Germinal center (tissue), 1 donor: ENCODE measurements around the gene POLE.
"Not testable (repeated sequence)": the region's sequence is repeated elsewhere in the genome, so short reads cannot be mapped to it uniquely, and the experiment has no call there.

ENCODE experiments used
- DNase-seq: peaks from one replicate; pipeline ENCODE4 v3.0.0; 2012; ENCODE audit warnings: mixed read lengths, low spot score

POLE gene

DNA sequence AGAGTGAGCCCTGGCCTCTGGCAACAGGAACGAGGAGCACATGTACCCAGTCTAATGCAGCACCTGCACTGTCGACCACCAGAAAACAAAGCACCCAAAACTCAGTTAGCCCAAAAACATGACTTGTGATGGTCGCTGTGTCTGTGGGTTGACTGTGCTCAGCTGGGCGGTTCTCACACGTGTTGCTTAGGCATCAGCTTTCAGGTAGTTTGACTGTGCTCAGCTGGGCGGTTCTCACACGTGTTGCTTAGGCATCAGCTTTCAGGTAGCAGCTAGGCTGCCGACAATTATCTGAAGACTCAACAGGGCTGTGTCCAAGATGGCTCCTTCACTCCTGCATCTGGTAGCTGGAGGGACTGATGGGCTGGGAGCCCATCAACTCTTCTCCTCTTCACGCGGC is 75.5 kb downstream of the POLE start:
- no peak for DNase-seq

DNA sequence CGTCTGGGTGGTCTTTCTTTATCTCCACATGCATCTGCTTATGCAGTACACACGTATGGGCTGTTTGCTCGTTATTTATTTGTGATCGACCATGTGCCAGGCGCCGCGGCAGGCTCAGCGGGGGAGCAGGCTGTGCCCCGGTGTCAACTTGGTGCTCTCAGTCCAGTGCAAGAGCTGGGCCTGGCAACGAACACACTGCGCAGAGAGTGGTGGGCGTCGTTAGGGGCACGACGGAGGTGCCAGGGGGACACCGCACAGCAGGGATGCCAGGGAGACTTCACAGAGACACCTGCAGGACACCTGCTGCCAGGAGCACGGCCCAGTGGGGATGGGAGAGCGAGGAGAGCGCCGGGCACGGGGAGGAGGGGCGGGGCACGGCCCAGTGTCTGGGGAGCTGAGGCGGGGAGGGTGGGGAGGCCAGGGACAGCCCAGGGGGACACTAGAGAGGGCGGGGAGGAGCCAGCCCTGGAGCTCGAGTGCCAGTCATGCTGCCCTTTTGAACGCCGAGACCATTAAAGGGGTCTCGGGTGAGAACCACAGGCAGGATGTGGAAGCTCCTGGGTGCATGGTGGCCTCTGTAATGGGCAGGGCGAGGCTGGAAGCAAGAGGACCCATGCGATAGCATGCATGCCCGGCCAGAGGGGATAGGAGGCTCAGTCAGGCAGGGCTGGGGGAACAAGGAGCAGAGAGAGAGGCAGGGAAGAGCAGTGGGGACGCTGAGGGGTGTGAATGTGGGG is 76.1 kb downstream of the POLE start:
- DNase-seq, result no peak

- DNase-seq, result no peak
These were observed 76.9 kb downstream of the POLE start, which contains the start of gene LRCOL1 for GRCh38 chr12:132610051-132610759. LRCOL1 (minus strand) TSS chr12:132610582; CDS start chr12:132606251, 4,331 bp downstream.

- DNase-seq, result no peak
These were observed 78.6 kb downstream of the POLE start for GRCh38 chr12:132608231-132609171.

- DNase-seq, result no peak
These were observed 80.2 kb downstream of the POLE start for GRCh38 chr12:132606927-132607326.

DNA sequence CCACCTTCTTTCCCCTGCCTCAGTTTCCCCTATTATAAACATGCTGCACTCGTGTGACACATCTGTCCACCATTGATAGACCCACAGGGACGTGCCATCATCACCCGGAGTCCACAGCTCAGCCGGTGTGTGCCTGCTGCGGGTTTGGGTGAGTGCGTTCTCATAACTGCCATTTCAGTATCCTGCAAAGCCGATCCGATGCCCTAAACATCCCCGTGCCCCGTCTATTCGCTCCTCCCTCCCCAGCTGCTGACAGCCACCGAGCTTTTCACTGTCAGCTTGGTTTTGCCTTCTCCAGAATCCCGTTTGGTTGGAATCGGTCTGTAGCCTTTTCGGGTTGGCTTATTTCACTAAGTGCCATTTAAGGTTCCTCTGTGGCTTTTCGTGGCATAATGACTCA is 80.7 kb downstream of the POLE start:
- no peak for DNase-seq

GRCh38 chr12:132605892-132606291 is 81.2 kb downstream of the POLE start:
- DNase-seq, result no peak

- no peak for DNase-seq
These were observed 82.3 kb downstream of the POLE start for GRCh38 chr12:132604668-132605441.

DNA sequence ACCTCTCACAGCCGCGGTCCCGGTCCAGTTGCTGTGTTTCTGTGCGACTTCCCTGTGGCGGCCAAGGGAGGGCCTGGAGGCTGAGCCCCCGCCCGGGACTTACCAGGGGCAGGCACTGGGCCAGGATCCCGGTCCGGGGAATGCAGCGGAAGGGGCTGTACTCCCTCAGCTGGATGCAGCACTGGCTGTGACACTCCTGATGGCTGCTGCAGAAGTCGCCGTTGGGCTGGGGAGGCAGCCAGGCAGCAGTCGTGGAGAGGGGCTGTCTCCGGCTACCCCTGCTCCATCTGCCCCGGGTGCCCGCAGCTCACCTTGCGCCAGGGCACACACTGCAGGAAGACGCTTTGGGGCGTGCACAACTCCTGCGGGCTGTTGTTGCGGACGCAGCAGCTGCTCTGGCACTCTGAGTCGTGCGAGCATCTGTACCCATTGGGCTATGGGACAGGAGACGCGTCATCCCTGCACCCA is 83.0 kb downstream of the POLE start:
- DNase-seq, result no peak

DNA sequence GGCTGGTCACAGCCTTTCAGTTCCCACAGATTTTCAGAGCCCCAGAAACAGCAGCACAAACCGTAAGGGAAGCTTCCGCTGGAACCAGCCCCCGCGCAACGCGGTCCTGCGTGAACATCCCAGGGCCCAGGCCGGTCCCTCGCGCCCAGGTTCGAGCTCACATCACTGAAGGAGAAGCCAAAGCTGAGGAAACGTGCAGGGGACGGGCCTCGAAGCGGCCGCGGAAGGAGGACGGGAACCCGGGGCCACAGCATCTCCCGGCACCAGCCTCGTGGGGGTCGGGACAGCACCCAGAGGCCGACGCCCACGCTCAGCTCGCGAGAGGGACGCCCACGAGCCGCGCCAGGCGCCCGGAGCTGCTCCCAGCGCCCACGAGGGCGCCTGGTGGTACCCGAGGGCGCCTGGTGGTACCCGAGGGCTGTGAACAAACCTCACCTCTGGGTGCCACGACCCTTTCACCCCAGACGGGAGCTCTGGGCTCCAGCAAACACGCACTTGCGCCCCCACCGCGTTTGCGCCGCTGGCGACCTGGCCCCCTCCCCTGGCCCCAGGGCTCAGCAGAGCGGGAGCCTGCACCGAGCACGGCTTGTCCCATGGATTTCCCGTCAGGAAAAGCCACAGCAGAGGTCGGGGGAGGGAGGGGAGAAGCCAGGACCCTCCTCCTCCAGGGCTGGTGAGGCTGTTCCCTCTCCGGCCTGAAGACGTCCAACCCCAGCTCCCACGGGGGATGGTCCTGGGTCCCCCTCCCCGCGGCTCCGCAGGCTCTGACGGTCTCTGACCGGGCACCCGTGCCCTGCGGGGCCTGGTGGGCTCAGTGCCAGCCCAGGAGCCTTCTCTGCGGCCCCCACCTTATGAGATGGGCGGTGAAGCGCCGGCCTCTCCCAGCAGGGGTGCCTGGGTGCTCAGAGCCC is 83.6 kb downstream of the POLE start:
- DNase-seq, result no peak

DNA sequence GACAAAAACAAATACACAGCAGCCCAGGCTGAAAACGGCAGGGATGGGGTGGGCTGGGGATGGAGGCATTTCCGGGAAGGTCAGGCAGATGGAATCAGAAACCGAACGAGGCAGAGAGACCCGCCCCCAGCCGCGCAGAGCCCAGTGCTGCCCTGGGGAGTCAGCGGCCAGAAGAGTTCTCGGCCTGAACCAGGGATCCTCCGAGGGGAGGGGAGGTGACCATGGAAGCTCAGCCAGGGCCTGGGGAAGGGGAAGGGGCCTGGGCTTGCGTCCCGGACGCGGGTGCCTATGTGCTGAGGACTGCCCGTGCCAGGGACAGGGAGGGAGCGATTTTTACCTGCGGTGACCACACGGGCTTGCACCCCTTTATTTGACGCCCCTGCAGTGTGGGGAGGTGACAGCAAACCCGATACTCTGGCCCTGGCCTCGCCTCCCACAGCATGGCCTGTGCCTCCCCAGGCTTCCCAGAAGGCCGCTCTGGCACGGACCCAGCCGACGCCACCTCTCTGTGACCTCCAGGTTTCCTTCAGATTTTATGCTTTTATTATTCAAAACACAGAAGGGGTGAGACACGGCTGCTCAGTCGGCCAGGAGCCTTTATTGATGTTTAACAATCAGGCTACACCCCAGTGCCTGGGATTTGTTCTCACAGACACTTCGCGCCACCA is 84.4 kb downstream of the POLE start:
- DNase-seq, result no peak

- no peak for DNase-seq
These were observed 85.8 kb downstream of the POLE start for GRCh38 chr12:132601171-132601883.

GRCh38 chr12:132600048-132601032 is 86.8 kb downstream of the POLE start:
- DNase-seq, result no peak

GRCh38 chr12:132599502-132599901 is 87.6 kb downstream of the POLE start:
- DNase-seq, result not testable (repeated sequence)

DNA sequence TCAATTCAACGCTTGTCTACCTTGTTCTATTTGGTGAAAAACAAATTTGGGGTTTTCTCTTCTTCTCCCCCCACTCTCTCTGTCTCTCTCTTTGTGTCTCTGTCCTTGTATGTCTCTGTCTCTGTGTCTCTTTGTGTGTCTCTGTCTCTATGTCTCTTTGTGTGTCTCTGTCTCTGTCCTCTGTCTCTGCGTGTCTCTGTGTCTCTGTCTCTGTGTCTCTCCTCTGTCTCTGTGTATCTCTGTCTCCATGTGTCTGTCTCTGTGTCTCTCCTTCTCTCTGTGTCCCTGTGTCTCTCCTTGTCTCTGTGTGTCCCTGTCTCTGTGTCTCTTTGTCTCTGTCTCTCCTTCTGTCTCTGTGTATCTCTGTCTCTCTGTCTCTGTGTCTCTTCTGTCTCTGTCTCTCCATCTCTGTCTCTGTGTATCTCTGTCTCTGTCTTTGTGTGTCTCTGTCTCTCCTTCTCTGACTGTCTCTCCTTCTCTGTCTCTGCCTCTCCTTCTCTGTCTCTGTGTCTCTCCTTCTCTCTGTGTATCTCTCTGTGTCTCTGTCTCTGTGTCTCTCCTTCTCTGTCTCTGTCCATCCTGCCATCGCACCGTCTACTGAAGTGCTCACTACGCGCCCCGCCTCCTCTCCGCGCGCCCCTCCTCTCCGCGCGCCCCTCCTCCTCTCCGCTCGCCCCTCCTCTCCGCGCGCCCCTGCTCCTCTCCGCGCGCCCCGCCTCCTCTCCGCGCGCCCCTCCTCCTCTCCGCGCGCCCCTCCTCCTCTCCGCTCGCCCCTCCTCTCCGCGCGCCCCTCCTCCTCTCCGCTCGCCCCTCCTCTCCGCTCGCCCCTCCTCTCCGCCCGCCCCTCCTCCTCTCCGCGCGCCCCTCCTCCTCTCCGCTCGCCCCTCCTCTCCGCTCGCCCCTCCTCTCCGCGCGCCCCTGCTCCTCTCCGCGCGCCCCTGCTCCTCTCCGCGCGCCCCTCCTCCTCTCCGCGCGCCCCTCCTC is 89.5 kb downstream of the POLE start:
- DNase-seq, result no peak

GRCh38 chr12:132596016-132596415 is 91.1 kb downstream of the POLE start:
- no peak for DNase-seq

- no peak for DNase-seq
These were observed 92.0 kb downstream of the POLE start for GRCh38 chr12:132595183-132595582.
